VCaP (cell line): Measurements from ENCODE around the gene CTCF.

Experiments used
- H3K27ac ChIP-seq: fragments of 450-650 bp; 2 replicates; pipeline ENCODE4 v1.5.1; 2017
- CTCF ChIP-seq: fragments of 450-650 bp; conservative IDR thresholded peaks from 2 replicates; pipeline ENCODE4 v1.5.1; 2017; ENCODE audit warnings: mild to moderate bottlenecking, moderate library complexity

Gene CTCF

GRCh38 chr16:67537636-67538591 lies 24.4 kb upstream of the CTCF start:
- peak overlapping the region; percentile 68 for H3K27ac ChIP-seq
- TF ChIP-seq CTCF, result no peak

- TF ChIP-seq CTCF, result no peak
- peak overlapping the region; percentile 68; the same call in 1 of the 2 replicates for H3K27ac ChIP-seq
Measured at GRCh38 chr16:67538666-67539101, 23.6 kb upstream of the CTCF start.

- TF ChIP-seq CTCF, result no peak
- H3K27ac ChIP-seq, result 0 out of 2 replicates have a peak overlapping the region, but pooled peaks have one; percentile 68
Measured at GRCh38 chr16:67539271-67539670, 23.1 kb upstream of the CTCF start.

- no peak overlapping the region for H3K27ac ChIP-seq
- TF ChIP-seq CTCF, result no peak
Measured at GRCh38 chr16:67539691-67540635, 22.4 kb upstream of the CTCF start.

- no peak overlapping the region for H3K27ac ChIP-seq
- no peak for TF ChIP-seq CTCF
Measured at GRCh38 chr16:67540756-67541155, 21.6 kb upstream of the CTCF start.

GRCh38 chr16:67541391-67542263 lies 20.7 kb upstream of the CTCF start:
- H3K27ac ChIP-seq, result no peak overlapping the region
- TF ChIP-seq CTCF, result no peak
